Stimulated activated CD8-positive, alpha-beta memory T cell treated with anti-CD3 and anti-CD28 coated beads, Interleukin-4, amount 100 ng/mL, for 48 hours (primary cell): Measurements from ENCODE around the gene ASIP.
"Not testable (repeated sequence)": the region's sequence is repeated elsewhere in the genome, so short reads cannot be mapped to it uniquely, and the experiment has no call there.

Experiments
- DNase-seq: peaks from one replicate; pipeline ENCODE4 v3.0.0-alpha.2; 2020

The ASIP gene

DNA sequence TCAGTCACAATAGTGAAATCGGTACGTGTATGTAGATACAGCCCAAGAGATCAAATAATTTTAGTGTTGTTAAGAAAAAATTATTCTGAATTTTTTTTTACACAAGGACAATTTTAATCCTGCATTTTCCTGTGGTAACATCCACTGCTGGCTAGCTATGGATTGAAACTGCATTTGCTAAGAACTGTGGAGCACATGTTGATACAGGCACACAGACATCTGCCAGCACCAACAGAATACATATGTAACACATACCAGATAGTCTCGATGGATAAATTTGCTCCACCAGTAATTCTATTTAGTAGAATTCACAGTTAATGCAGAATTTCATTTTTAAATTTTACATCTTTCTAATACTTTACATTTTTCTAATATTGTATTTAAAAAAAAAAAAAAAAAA is 2.2 kb downstream of the ASIP start:
- no peak for DNase-seq

DNA sequence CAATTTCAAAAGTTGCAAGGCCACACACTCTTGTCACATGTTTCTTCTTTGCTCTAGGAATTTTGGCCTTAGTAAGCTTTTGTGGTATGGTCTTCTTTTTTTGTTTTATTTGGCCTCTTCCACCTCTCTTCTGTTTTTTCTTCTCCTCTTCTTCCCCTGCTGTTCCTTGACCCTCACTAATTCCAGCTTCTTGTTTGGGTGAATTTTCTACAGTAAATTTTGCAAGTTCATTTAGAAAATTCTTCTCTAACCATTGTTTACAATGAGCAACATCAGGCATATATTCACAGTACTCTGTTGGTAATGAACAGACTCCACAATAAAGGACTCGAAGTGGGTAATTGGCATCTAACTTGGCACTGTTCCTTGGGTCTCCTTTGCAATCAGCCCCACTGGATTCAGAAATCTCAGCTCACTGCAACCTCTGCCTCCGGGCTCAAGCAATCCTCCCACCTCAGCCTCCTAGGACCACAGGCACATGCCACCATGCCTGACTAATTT is 5.0 kb downstream of the ASIP start:
- DNase-seq, result no peak

DNA sequence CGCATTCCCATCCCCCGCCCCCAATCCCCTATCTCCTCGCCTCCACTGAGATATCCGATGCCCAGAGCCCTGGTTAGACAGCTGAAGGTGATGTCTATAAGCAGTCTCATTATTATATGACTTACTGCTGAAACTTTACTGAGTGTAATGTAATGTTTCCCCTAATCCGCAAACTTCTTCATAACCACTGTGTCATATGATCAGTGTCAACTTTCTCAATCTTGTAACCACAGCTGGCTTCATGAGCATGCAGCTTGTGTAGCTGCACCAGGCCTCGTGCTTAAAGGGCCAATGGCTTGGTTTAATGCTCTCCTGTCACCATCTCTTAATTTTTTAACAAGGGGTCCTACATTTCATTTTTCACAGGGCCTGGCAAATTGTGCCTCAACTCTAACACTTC is 8.1 kb downstream of the ASIP start:
- peak; percentile 42 for DNase-seq

DNA sequence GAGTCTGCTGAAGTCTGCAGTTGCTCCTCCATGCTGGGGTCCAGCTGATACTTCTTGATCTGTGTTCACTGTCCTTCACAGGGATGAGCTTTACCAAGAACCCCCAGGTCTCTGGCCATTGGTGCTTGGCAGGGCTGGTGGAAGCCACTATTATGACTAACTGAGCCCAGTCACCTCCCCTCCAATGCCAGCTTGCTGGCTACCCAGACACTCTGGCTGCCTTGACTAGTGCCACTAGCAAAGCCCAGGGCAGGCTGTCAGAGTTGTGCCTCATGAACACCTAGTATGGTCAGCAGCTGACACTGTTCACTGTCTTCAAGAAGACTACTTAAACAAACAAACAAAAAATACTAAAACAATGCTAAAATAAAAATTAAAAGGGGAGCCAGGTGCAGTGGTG is 8.8 kb downstream of the ASIP start:
- DNase-seq, result no peak

DNA sequence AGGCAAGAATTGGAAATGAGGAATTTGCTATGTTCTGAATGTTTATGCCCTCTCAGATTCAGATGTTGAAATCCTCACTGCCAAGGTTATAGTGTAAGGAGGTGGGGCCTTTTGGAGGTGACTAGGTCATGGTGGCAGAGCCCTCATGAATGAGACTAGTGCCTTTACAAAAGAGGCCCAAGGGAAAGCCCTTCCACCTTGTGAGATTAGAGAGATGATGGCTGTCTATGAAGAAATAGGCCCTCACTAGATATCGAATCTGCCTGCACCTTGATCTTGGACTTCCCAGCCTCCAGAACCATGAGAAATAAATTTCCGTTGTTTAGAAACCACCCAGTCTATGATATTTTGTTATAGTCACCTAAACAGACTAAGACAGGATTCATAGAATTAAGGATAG is 10.4 kb downstream of the ASIP start:
- no peak for DNase-seq

DNA sequence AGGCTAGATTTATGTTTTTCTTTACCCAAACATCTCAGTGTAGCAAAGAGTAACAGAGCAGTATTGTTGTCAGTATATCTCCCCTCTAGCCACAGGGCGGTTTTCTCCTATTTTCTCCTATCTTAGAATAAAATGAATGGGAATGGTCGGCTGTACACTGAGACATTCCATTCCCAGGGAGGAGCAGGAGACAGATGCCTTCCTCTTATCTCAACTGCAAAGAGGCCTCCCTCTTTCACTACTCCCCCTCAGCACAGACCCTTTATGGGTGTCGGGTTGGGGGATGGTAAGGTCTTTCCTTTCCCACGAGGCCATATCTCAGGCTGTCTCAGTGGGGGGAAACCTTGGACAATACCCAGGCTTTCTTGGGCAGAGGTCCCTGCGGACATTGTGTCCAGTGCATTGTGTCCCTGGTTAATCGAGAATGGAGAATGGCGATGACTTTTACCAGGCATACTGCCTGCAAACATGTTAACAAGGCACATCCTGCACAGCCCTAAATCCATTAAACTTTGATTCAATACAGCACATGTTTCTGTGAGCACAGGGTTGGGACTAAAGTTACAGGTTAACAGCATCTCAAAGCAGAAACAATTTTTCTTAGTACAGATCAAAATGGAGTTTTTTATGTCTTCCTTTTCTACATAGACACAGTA is 11.3 kb downstream of the ASIP start:
- DNase-seq, result not testable (repeated sequence)

DNA sequence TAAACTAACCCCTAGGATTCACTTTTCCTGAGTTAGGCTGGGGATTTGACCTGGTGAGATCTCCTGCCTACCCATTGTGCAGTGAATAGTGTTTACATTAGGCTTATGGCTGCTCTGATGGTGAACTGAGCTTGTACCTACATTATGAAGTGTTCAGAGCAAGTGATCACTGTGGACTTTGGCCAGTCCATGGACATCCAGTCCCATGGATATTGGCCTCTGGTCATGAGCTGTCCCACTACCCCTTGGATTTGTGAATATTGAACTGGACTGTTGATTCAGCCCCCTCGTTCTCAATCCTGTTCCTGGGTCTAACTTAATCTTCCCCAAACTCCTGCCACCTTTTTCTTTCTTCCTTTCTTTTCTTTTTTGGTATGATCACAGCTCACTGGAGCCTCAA is 13.8 kb downstream of the ASIP start:
- DNase-seq, result no peak

DNA sequence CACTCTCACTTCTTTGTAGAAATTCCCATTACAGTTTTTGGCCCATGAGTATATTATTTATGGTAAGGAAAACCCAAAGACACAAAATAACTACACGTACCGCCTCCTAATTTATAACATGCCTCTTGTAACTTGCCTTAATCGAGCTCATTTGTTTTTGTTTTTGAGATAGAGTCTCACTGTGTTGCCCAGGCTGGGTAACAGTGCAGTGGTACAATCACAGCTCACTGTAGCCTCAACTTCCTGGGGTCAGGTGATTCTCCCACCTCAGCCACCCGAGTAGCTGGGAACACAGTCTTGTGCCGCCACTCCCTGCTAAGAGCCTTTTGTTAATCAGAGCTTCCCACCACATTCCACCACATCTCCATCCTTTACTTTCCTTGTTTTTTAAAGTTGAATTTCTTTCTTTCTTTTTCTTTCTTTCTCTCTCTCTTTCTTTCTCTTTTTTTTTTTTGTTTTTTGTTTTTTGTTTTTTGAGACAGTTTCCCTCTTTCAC is 15.5 kb downstream of the ASIP start:
- DNase-seq, result no peak

DNA sequence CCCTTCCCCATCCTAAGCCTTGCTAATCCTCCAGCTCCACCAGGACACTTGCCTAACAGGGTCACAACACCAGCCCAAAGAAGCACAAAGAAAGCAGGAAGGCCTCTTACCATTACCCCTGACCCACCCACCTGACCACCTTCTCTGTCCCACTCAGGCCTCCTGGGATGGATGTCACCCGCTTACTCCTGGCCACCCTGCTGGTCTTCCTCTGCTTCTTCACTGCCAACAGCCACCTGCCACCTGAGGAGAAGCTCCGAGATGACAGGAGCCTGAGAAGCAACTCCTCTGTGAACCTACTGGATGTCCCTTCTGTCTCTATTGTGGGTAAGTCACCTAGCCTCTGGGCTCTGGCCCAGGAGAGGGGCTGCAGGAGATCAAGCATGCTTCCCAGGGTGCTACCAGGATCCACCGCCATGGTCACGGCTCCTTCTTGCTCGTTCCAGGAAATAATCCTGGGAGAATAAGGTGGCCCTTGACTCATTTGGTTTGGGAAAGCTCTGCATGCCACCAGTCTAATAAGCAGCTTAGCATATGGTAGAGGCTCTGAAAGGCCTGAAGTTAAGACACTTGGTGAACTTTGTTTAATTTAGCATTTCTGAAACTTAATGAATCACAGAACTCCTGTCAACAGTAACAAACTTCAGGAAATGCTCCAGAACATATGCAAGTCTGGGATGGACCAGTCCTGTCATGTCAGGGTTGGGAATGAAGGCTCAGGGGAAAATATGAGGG is 19.2 kb downstream of the ASIP start:
- DNase-seq, result no peak

DNA sequence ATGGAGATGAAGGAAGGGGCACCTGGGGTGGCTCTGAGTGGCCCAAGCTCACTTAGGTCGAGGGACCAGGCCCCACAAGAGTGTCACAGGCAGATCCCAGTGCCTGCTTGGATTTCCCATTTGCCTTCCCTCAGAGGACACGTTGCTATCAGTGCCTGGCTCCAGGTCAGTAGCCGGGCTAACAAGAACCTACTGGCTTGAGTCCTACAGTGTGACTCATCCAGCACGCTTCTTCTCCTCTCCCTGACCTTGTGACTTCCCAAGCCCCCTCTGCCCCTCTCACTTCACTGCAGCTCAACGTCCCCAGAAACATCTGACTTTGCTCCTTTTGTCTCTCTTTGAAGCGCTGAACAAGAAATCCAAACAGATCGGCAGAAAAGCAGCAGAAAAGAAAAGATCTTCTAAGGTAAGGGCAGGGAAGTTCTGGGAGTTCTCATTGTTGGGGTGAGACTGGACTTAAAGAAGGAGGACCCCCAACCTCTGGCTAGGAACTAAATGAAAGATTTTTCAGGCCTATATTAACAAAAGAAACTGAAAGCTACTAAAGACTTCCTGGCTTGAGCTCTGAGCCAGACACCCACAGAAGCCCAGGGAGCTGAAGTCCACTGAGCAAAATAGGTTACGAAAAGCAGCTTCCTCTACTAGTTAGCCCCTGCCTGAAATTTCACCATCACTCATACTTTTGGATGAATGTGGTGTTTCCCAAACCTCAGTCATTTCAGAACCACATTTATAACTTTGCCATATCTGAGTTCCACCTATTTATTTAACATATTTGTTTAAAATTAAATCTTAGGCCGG is 21.5 kb downstream of the ASIP start:
- DNase-seq, result no peak

DNA sequence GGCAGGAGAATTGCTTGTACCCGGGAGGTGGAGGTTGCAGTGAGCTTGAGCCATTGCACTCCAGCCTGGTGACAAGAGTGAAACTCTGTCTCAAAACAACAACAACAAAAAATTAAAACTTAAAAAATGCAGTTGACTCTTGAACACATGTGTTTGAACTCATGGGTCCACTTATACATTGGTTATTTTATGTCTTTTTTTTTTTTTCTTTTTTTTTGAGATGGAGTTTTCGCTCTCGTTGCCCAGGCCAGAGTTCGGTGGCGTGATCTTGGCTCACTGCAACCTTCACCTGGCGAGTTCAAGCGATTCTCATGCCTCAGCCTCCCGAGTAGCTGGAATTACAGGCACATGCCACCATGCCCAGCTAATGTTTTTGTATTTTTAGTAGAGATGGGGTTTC is 22.2 kb downstream of the ASIP start:
- DNase-seq, result not testable (repeated sequence)

DNA sequence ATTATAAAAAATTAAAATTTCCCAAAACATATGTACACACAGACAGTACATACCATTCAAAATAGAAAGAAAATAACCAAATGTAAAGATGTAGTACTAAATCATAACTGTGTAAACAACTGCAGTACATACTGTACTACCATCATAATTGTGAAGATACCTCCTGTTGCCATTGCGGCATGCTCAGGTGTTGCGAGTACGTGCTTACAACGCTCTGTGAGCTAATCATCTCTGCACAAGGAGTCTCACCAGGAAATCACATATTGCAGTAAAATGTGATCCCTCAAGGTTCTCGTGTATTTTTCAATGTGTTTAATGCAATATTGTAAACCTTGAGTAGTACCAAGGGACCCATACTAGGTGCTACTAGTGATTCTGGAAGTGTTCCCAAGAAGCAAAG is 22.9 kb downstream of the ASIP start:
- no peak for DNase-seq

DNA sequence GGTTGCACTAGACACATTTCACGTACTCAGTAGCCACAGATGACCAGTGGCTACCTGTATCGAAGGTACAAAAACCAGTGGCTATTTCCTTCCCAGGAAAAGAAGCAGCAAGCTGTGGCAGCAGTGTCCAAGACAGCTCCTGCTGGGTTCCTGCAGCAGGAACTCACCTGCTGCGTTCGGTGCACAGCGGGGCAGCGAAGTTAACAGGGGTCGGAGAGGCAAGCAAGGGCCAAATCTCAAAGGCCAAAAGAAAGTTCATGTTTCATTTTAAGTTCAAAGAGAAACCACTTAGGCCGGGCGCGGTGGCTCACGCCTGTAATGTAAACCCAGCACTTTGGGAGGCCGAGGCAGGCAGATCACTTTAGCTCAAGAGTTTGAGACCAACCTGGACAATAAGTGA is 26.9 kb downstream of the ASIP start:
- no peak for DNase-seq

DNA sequence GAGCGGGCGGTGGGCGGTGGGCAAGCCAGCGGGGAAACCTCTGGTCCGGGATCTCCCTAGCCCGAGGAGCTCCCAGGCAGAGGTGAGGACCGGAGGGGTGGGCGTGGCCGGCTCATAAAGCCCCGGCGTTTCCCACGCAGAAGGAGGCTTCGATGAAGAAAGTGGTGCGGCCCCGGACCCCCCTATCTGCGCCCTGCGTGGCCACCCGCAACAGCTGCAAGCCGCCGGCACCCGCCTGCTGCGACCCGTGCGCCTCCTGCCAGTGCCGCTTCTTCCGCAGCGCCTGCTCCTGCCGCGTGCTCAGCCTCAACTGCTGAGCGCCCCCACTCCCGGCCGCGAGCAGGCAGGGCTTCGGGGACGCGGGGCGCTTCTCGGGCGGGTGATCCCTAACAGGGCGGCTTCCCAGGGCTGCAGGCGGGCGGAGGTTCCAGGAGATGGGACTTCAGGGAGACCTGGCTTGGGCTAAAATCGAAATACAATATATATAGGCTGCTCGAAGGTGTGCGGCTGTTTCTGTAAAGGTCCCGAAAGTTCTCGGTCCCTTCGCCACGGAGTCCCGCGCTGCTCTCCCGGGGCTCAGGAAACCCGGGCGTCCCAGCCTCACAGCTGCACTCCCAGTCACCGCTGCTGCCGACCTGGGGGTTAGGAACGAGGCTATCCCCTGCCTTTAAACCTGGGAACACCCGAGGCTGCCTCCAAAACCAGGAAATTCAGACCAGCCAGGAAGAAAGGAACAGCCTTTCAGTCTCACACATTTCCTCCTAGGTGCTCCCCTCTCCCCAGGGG is 27.8 kb downstream of the ASIP start:
- peak; percentile 32 for DNase-seq

DNA sequence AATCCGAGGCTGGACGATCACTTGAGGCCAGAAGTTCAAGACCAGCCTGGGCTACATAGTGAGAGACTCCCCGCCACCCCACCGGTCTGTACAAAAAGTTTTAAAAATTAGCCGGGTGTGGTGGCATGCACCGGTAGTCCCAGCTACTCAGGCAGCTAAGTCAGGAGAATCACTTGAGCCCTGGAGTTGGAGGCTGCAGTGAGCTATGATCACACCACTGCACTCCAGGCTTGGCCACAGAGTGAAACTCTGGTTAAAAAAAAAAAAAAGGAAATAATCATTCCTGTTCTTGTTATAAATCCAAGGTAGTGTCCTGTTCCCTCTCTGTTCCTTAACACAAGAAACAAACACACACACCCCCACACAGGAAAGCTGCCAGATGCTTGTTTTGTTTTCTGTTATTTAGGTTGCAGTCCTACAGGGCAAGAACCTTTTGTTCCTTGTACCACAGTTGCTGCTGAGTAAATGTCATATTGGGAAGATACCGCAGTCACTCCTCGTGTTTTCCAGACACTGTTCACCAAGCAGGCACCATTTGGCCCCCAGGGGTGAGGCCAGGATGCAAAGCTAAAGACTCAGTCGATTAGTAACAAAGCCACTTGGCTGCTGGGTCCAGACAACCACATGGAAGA is 28.9 kb downstream of the ASIP start:
- no peak for DNase-seq

DNA sequence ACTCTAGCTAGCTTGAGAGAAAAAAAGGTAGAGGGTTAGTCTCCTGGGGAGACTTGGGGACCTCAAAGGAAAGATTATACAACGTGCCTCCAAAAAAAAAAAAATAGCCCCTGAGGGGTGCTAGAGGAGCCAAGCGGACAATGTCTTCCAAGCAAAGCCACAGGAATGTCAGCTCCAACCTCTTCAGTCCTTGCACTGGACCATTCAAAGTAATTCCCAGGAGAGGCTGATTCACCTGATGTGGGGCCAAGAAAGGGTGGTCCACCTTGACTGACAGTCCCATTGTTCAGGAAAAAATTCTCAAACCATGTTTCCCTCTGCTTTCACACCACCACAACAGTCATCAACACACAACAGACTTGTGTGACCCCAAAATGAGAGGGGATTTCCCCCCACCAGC is 30.7 kb downstream of the ASIP start:
- DNase-seq, result no peak

DNA sequence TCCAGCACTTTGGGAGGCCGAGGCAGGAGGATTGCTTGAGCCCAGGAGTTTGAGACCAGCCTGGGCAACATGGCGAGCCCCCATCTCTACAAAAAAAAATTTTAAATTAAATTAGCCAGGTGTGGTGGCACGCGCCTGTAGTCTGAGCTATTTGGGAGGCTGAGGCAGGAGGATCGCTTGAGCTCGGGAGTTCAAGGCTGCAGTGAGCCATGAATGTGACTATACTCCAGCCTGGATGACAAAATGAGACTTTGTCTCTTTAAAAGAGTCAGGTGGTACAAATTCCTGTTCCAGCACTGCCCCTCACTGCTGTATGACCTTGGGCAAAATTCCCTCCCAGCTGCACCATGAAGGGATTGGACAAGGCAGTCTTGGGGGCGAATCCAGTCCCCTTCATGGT is 33.5 kb downstream of the ASIP start:
- no peak for DNase-seq

DNA sequence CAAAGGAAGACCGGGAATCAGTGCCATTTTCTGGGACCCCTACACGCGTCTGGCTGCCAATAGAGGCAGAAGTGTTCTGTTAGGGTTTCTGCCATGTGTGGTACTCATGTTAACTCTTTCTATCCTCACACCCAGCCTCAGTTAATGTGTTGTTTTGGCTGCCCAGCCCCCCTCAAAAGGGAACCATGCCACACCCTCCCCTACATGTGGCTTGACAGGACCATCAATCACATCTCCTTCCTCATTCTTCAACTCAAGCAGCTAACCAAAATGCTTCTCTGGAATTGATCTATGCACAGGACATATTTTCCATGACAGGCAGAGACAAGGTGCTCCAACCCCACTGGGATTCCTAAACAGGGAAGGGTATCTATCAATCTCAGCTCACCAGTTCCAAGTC is 40.0 kb downstream of the ASIP start:
- DNase-seq, result no peak

DNA sequence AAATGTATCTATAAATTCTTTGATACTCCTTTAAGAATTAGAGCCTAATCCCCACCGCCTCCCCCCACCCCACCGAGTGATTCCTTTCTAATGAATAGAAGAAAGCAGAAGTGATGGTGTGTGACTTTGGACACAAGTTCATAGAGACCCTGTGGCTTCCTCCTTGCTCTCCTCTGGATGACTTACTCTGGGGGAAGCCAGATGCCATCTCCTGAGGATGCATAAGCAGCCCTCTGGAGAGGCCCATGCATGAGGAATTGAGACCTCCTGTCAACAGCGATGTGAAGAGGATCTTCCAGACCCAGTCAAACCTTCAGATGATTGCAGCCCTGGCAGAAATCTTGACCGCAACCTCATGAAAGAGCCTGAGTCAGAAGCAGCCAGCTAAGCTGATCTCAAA is 40.8 kb downstream of the ASIP start:
- no peak for DNase-seq

DNA sequence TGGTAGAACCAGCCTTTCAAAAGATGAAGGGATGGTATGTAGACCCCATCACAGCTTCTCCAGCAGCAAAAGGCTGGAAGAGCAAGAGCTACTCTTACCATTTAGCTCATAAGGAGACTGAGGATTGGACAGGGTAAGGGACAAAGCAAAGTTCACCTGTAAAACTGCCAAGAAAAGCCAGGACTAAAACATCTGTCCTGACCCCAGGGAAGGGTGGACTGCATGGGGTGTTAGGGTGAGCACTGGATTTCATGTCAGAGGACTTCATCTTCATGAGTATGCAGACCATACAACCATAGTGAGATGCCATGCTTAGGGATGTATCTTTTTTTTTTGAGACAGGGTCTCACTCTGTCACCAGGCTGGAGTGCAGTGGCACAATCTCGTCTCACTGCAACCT is 42.6 kb downstream of the ASIP start:
- no peak for DNase-seq

DNA sequence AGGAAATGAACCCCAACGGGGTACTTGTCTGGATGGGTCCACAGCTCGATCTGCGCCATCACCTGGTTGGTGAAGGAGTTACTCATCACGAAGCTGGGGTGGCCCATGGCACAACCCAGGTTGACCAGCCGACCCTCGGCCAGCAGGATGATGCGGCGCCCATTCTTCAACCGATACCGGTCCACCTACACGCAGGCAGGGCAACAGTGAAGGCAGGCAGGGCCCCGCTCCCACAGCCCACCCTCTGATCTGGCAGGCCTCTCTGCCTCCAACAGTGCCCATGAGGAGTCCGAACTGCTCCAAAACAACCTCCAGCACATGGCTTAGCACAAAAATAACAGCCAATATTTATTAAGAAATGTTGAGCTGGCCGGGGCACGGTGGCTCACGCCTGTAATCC is 44.2 kb downstream of the ASIP start:
- DNase-seq, result no peak

DNA sequence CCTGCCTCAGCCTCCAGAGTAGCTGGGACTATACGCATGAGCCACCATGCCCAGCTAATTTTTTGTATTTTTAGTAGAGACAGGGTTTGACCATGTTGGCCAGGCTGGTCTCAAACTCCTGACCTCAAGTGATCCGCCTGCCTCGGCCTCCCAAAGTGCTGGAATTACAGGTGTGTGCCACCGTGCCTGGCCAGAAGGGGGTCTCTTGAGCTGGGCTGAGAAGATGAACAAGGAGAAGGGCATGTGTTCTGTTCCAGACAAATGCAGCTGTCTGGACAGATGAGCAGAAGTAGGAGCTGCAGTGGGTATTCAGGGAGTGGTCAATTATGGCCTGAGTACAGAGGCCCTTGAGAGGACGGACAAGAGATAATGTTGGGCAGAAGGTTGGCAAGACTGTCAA is 46.3 kb downstream of the ASIP start:
- DNase-seq, result not testable (repeated sequence)
